Activated CD4-positive, alpha-beta T cell treated with anti-CD3 and anti-CD28 coated beads for 48 hours (primary cell): ENCODE results near the gene OR8J3.
"Not testable (repeated sequence)": the region's sequence is repeated elsewhere in the genome, so short reads cannot be mapped to it uniquely, and the experiment has no call there.

Source experiments
- DNase-seq: peaks from one replicate; pipeline ENCODE4 v3.0.0-alpha.2; 2020

Gene OR8J3, protein sequence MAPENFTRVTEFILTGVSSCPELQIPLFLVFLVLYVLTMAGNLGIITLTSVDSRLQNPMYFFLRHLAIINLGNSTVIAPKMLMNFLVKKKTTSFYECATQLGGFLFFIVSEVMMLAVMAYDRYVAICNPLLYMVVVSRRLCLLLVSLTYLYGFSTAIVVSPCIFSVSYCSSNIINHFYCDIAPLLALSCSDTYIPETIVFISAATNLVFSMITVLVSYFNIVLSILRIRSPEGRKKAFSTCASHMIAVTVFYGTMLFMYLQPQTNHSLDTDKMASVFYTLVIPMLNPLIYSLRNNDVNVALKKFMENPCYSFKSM

DNA sequence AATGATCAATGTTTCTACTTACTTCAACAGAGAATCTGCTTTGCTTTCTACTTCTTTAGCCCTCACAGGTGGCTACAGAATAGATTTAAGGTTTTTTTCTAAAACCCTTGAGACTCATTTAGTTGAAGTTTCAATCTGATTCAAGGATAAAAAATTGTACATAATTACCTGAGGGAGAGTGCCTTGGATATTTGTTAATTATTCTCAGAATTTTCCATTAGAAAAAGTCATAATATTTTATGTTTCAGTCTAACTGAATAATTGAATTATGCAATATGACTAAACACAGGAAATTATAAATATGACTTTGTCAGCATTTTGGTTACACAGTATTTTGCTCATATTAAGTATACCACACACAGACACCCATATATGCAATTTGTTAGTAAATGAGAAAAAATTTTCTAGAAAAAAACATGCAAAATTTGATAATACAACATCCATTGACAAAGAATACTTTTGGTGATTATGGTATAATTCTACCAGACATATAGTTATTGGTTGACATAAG is at the start of gene OR8J3:
Gene OR8J3, minus strand, starts transcription at position 51 of the 511 bp plus-strand sequence. CDS start 2,483 bp downstream, outside the sequence.
- DNase-seq: no peak

DNA sequence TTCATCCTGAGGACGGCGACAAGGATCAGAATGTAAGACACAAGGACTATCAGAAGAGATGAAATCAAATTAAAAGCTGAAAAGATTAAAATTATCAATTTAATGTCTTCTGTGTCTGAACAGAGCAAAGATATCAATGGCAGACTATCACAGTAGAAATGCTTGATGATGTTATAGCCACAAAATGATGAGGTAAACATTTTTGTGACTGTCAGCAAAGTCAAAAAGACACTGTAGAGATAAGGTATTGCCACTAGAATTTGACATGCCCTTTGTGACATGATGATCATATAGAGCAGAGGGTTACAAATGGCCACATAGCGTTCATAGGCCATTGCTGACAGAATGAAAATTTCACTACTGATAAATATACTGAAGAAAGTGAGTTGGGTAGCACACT is 48.6 kb upstream of the OR8J3 start:
- DNase-seq: no peak

DNA sequence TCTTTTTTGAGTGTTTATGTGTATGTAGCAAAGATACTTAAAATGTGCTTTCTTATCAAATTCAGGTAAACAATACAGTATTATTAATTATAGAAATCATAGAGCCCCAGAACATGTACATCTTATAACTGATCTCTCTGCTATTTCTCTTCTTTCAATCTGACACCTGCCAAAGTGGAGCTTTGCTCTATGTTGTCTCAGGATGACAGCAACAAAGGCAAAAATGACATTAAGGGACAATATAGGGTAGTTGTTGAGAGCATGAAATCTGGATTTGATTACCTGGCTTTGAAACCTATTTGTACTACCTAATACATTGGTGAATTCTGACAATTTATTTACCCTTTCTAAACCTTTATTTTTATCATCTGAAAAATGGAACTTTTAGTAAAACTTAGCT is 43.5 kb upstream of the OR8J3 start:
- no peak for DNase-seq

DNA sequence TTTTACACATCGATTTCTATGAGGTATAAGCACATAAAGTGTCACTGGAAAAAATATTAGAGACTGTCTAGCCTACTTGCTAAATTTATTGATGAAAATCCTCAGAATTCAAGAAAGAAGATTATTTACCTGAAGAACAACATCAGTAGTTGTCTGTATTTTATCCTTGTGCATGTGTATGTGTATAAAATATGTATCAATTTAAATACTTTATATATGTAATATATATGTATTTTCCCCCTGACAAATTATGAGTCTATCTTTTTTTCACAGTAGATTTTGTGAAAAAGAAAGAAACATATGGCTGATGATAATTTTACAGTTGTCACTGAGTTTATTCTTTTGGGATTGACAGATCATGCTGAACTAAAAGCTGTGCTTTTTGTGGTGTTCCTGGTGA is 36.3 kb upstream of the OR8J3 start, which contains the start of gene OR5J2:
Gene OR5J2, plus strand, starts transcription at position 301 of the 400 bp plus-strand sequence. Its CDS starts 0 bp downstream, at position 301.
- DNase-seq: no peak

DNA sequence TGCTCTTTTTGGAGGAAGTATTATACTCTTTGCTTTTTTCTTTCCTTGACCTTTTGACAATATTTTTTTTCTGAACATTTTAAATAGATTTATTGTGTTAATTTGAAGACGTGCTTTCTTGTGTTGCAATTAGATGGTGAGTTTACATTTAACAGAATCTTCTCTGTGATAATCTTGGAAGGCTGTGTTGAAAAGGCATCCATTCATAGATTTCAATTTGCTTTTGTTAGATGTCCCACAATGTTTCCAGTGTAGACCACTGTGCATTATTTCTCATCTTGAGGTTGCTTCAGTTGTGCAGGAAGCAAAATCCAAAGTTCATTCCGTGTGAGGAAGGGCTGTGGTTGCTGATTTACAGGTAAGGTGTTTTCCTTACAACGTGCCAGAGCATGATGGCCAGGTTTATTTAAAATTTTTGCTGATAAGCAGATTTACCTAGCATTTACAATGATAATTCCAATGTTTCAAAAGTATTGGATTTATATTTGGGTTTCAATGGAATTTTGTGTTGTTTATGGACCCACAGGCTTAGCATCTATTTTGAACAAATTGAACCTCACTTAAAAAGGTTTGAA is 32.3 kb upstream of the OR8J3 start:
- no peak for DNase-seq

DNA sequence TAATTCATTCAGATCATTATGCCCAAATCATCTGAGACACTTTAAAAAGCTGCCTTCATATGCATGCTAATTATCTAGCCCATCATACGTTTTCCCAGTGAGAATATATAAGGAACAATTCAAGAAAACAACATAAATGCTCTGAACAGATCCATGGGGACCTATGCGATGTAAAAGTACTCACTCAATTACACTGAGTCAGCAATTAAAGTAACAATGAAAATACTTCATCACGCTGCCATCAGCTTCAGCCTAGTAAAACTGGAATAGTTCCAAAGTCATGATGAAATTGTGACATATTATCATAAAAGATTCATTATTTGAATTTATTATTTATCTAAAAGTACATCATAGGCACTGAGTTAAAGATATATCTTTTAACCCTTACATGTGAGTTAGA is 23.8 kb upstream of the OR8J3 start:
- DNase-seq: no peak

DNA sequence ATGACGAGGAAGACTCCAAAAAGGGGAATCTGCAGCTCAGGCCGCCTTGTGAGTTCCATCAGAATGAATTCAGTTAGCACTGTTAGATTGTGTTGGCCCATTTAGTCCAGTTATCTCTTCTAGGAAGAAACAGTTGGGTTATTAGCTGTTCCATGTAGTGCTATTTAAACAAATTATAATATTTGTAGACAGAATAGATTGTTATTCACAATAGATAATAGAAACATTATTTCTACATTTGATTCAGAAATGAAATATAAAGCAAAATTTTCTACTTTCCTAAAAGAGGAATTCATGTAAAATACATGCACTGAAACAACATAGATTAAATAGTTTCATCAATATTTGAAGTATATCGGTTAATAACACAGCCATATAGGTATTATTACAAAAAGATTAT is 20.2 kb upstream of the OR8J3 start, which contains the start of gene OR8K5:
Gene OR8K5, minus strand, starts transcription at position 101 of the 400 bp plus-strand sequence. Its CDS starts 0 bp downstream, at position 101.
- DNase-seq: no peak

DNA sequence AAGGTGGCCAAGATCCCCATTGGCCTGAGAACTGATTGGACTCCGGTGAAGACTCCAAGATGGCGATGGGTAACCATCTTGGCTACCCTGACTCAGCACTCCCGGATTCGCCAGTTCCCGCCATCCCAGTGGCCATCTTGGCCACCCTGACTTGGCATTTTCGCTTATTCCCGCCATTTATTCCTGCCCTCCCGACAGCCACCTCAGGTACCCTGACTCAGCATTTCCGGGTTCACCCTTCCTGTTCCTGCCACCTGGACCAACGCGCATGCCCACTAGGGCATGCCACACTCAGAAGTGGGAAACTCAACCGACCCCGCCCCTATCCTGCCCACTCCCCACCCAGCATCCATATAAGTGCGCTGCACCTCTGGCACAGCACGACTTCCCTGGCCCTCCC is 12.3 kb upstream of the OR8J3 start:
- no peak for DNase-seq

DNA sequence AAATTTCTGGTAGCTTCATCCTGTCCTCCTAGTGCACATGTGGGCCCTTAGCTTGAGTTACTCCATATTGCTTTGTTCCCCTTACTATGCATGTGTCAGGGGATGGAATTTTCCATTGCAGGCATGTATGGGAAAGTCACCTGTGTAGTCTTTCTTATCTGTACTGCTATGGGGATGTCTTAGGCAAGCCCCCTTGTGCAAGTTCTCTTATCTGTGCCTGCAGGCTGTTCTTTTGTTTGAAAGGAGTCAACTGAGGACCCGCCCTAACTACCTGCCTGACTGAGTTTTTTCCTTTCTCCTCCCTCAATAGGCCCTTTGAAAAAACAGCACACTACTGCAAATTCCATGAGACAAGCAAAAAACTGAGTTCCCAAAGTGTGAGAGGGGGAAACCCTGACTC is 11.4 kb upstream of the OR8J3 start:
- no peak for DNase-seq

DNA sequence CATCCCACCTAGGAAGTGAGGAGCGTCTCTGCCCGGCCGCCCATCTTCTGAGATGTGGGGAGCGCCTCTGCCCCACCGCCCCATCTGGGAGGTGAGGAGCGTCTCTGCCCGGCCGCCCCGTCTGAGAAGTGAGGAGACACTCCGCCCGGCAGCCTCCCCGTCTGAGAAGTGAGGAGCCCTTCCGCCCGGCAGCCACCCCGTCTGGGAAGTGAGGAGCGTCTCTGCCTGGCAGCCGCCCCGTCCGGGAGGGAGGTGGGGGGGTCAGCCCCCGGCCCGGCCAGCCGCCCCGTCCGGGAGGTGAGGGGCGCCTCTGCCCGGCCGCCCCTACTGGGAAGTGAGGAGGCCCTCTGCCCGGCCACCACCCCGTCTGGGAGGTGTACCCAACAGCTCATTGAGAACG is 3.7 kb upstream of the OR8J3 start:
- DNase-seq: not testable (repeated sequence)

DNA sequence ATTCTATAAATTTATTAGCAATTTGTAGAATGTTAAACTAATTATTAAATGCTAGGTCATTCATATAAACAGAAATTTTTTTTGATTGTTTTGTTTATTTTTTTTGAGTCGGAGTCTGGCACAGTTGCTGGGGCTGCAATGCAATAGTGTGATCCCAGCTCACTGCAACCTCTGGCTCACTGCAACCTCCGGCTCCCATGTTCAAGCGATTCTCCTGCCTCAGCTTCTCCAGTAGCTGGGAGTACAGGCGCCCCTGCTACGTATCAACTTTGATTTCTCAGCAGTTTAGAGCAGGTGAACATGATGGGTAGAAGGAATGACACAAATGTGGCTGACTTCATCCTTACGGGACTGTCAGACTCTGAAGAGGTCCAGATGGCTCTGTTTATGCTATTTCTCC is 17.9 kb downstream of the OR8J3 start, which contains the start of gene OR8H3:
Gene OR8H3, plus strand, starts transcription at position 301 of the 400 bp plus-strand sequence. Its CDS starts 0 bp downstream, at position 301.
- DNase-seq: no peak

DNA sequence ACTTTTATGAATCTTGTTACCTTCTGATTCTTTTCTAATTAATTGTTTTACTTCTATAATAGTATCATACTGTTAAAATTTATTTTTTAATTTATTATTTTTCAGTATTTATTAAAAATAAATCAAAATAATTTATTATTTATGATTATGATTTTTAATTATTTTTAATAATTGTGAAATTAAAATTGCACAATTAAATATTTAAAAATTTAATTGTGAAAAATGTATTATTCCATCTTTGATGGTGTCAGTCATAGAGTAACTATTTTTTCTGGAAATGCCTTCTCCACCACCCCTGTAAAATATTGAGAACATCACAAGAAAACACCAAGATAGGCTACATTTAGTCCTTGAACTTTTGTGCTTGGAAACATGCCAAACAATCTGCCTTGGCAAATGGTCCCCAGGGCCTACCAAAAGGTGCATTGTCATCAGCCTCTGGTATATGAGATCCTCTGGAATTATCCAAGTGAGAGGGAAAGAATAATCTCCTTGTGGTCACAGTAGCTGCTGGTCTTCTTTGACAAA is 36.7 kb downstream of the OR8J3 start, which contains the start of gene OR8H2:
Gene OR8H2, plus strand, starts transcription at position 478 of the 528 bp plus-strand sequence. CDS start 1,356 bp downstream, outside the sequence.
- no peak for DNase-seq

DNA sequence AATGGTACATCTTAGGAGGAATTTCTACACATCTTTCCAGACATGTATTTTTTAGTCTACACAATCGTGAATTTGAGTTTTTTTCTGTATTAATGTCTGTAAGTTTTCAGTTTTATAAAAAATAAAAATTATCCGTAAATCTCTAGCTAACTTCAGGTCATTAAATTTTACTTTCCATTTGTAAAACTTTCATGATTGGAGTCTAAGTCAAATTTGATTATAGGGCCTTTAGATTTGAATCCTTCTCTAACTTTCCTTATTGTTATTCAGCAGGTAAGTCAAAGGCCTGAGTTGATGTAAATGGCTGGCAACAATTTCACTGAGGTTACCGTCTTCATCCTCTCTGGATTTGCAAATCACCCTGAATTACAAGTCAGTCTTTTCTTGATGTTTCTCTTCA is 47.0 kb downstream of the OR8J3 start, which contains the start of gene OR8I2:
Gene OR8I2, plus strand, starts transcription at position 301 of the 400 bp plus-strand sequence. Its CDS starts 0 bp downstream, at position 301.
- no peak for DNase-seq

DNA sequence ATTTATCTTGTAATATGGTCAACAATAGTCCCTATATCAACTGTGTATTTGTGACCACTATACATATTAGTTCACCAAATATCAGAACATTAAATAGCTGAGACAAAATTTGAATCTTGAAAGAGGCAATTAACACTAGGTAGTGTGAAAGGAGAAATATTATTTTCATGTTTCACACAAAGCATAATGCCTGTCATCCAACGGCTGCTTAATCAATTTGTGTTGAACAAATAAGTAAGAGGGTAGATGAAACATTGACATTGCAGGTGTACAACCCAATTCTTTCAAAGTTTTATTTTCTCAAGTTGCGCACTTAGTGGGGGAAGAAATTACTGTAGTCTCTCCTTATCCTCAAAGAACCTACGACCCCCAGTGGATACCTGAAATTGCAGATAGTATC is 50.3 kb downstream of the OR8J3 start:
- DNase-seq: no peak
